Esophagus muscularis mucosa (tissue), 3 donors: Measurements from ENCODE around the gene TARDBP.

Experiments used
- POLR2A ChIP-seq: fragments of 450-650 bp; IDR thresholded peaks from one replicate; pipeline ENCODE4 v1.6.1; 2017; ENCODE audit warnings: antibody characterized with exemption, moderate library complexity, mild to moderate bottlenecking, low read depth
- TF ChIP-seq, protein P1 (sequence below), 3 experiments: fragments of 200-600 bp in 2 of 3; fragments of 450-650 bp in 1 of 3; sonication (generic) in 2 of 3; IDR thresholded peaks; one replicate each; pipeline ENCODE4 v1.5.1; 2017 to 2019; ENCODE audit warnings: antibody characterized with exemption in 3 of 3, mild to moderate bottlenecking in 2 of 3, moderate library complexity in 1 of 3

DNA sequence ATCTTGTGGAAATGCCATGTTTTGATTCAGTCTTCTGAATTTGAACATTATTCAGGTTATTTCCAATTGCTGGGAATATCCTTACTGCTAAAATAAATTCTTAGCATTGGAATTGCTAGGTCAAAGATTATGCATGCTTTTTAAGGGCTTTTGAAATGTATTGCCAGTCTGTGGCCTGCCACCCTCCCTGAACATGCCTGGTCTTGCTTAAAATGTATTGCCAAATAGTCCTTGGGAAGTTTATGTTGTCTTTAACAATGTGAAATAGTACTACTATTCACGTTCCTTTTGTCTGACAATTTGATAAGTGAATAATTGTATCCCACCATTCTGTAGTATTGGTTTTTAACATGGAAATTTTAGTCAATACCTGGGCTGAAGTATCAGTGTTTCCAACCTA, 13.6 kb downstream of the TARDBP start:
- TF ChIP-seq, protein P1, sequence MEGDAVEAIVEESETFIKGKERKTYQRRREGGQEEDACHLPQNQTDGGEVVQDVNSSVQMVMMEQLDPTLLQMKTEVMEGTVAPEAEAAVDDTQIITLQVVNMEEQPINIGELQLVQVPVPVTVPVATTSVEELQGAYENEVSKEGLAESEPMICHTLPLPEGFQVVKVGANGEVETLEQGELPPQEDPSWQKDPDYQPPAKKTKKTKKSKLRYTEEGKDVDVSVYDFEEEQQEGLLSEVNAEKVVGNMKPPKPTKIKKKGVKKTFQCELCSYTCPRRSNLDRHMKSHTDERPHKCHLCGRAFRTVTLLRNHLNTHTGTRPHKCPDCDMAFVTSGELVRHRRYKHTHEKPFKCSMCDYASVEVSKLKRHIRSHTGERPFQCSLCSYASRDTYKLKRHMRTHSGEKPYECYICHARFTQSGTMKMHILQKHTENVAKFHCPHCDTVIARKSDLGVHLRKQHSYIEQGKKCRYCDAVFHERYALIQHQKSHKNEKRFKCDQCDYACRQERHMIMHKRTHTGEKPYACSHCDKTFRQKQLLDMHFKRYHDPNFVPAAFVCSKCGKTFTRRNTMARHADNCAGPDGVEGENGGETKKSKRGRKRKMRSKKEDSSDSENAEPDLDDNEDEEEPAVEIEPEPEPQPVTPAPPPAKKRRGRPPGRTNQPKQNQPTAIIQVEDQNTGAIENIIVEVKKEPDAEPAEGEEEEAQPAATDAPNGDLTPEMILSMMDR (IDR thresholded peaks at IDR 0.05): no peak
- no peak for TF ChIP-seq POLR2A
